Right atrium auricular region (tissue), 2 donors: ENCODE data around the gene ITIH5. TPM values are rescaled to one million over a fixed set of nuclear protein-coding genes. Genes with fewer than 3 reads are reported as not detected.

Experiments
- DNase-seq: peaks from one replicate; pipeline ENCODE4 v3.0.0-alpha.2; 2019; ENCODE audit warnings: low spot score
- H3K27ac ChIP-seq, 2 donors: fragments of 200-600 bp; sonication (generic); 1 replicate in 1 of 2; 2 replicates in 1 of 2; pipeline ENCODE4 v1.5.1; 2016 to 2019
- H3K27me3 ChIP-seq, 2 donors: fragments of 200-600 bp; sonication (generic); one replicate each; pipeline versions ENCODE4 v1.5.1 to v1.6.0; 2017 to 2019
- H3K36me3 ChIP-seq: fragments of 200-600 bp; sonication (generic); one replicate; pipeline ENCODE4 v1.5.1; 2016
- H3K4me1 ChIP-seq, 2 donors: fragments of 200-600 bp; sonication (generic); one replicate each; pipeline versions ENCODE4 v1.5.1 to v1.6.0; 2017 to 2019
- H3K4me3 ChIP-seq, 2 donors: fragments of 200-600 bp; sonication (generic); 1 replicate in 1 of 2; 2 replicates in 1 of 2; pipeline ENCODE4 v1.5.1; 2017 to 2019; ENCODE audit warnings: mild to moderate bottlenecking in 1 of 2, moderate library complexity in 1 of 2
- H3K9me3 ChIP-seq, 2 donors: fragments of 200-600 bp; sonication (generic); one replicate each; pipeline ENCODE4 v1.5.1; 2019
- total RNA-seq, 2 donors: library from RNA; depleted of rRNA; stranded (reverse); fragments of >200 nt; gene quantifications; one replicate each; pipeline ENCODE4 v1.1.0, GENCODE V29; 2016
- TF ChIP-seq, protein P1 (sequence below), 2 donors: fragments of 200-600 bp; sonication (generic); IDR thresholded peaks; one replicate each; pipeline ENCODE4 v1.5.1; 2019; ENCODE audit warnings: antibody characterized with exemption in 2 of 2

ITIH5 gene
- total RNA-seq, 2 donors from 2014 or later: 3.1 to 7.3 TPM

GRCh38 chr10:7532723-7533498 is 133.9 kb downstream of the ITIH5 start:
- Histone ChIP-seq H3K36me3 (no peaks in the 10 kb centered on the region), H3K27ac (no peak overlapping the region)

DNA sequence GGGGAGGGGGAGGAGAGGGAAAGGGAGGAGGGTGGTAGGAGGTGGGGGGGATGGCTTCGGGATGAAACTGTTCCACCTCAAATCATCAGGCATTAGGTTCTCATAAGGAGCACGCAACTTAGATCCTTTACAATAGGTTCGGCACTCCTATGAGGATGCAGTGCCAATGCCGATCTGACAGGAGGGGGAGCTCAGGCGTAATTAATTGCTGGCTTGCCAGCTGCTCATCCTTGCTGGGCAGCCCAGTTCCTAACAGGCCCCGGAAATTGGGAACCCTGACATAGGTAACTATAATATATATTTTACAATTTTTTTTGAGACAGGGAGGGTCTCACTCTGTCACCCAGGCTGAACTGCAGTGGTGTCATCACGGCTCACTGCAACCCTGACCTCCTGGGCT is 137.1 kb downstream of the ITIH5 start:
- no peak for DNase-seq
- no peaks in the 10 kb centered on the region for H3K27me3 ChIP-seq
- H3K36me3 ChIP-seq: no peaks in the 10 kb centered on the region
- H3K27ac ChIP-seq: no peak overlapping the region
- TF ChIP-seq, protein P1, sequence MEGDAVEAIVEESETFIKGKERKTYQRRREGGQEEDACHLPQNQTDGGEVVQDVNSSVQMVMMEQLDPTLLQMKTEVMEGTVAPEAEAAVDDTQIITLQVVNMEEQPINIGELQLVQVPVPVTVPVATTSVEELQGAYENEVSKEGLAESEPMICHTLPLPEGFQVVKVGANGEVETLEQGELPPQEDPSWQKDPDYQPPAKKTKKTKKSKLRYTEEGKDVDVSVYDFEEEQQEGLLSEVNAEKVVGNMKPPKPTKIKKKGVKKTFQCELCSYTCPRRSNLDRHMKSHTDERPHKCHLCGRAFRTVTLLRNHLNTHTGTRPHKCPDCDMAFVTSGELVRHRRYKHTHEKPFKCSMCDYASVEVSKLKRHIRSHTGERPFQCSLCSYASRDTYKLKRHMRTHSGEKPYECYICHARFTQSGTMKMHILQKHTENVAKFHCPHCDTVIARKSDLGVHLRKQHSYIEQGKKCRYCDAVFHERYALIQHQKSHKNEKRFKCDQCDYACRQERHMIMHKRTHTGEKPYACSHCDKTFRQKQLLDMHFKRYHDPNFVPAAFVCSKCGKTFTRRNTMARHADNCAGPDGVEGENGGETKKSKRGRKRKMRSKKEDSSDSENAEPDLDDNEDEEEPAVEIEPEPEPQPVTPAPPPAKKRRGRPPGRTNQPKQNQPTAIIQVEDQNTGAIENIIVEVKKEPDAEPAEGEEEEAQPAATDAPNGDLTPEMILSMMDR (IDR thresholded peaks at IDR 0.05): peak; percentile 34 to 70
- H3K9me3 ChIP-seq: no peaks in the 10 kb centered on the region
- H3K4me1 ChIP-seq: no peaks in the 10 kb centered on the region
- H3K4me3 ChIP-seq: no peak overlapping the region

More at GRCh38 chr10:7532723-7533498, 133.9 kb downstream of the ITIH5 start:
- no peaks in the 10 kb centered on the region for H3K27me3 ChIP-seq
- H3K4me3 ChIP-seq: no peak overlapping the region
- no peak for DNase-seq
- no peaks in the 10 kb centered on the region for H3K9me3 ChIP-seq
- TF ChIP-seq, protein P1 (IDR thresholded peaks at IDR 0.05): no peak
- no peaks in the 10 kb centered on the region for H3K4me1 ChIP-seq

- H3K27ac ChIP-seq: no peak overlapping the region
- H3K9me3 ChIP-seq: no peaks in the 10 kb centered on the region
- H3K36me3 ChIP-seq: no peaks in the 10 kb centered on the region
- TF ChIP-seq, protein P1 (IDR thresholded peaks at IDR 0.05): no peak
- no peak for DNase-seq
- no peaks in the 10 kb centered on the region for H3K27me3 ChIP-seq
- no peak overlapping the region for H3K4me3 ChIP-seq
- H3K4me1 ChIP-seq: no peaks in the 10 kb centered on the region
Observed at GRCh38 chr10:7527468-7527867, 139.3 kb downstream of the ITIH5 start.

DNA sequence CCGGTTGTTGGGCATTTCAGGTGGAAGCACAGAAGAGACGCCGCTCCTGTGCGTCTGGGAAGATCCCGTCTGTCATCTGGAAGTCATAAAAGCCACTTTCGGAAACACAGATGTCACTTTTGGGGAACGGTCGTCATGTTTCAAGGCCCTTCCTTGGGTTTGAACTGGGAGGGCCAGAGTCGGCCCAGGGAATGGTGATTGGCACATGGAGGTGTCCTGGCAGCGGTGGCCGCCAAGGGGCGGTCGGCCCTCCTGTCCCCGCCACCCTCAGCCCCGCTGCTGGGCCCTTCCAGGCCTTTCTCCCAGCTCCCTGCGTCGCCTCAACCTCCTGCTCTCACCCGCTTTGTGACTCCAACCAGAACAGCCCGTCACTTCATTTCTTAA is 140.8 kb downstream of the ITIH5 start:
- Histone ChIP-seq H3K9me3 (no peaks in the 10 kb centered on the region), H3K4me1 (no peaks in the 10 kb centered on the region), H3K27ac (no peak overlapping the region), H3K27me3 (no peaks in the 10 kb centered on the region), H3K4me3 (no peak overlapping the region), H3K36me3 (no peaks in the 10 kb centered on the region)
- TF ChIP-seq, protein P1 (IDR thresholded peaks at IDR 0.05): no peak
- DNase-seq: no peak

DNA sequence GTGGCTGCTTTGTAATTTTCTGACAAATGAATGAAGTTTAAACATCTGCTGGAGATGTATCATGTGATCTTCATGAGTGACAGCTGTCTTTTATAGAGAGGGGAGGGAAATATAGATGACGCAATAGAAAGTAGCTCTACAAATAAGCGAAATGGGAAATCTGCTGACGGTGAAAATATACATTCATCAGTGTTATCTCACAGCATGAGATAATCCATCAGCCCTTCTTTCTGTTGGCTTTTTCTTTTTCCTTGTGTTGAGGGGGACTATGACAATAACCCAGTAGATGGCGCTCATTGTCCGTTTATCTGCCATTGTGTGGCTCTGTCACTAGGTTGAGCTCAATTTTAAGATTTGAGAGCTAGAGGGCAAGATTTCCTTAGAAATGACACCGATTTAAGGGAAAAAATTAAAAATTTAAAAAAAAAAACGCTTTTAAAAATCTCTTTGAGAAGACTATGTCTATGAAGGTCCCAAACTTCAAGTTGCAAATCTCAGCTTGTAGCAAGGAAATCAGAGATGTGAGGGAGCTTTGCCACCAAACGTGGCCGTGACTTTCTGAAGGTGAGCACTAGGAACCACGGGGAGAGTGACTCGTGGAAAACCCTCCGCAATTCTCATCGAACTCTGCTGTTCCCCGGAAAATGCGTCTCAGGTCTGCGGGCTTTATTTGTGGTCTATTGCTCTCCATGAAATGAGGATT is 141.3 kb downstream of the ITIH5 start:
- TF ChIP-seq, protein P1 (IDR thresholded peaks at IDR 0.05): peak; percentile 73 to 88
- H3K4me1 ChIP-seq: no peaks in the 10 kb centered on the region
- no peak for DNase-seq
- no peak overlapping the region for H3K27ac ChIP-seq
- no peak overlapping the region for H3K4me3 ChIP-seq
- no peaks in the 10 kb centered on the region for H3K36me3 ChIP-seq
- no peaks in the 10 kb centered on the region for H3K27me3 ChIP-seq
- no peaks in the 10 kb centered on the region for H3K9me3 ChIP-seq
